22Rv1 (cell line): ENCODE data around the gene CPSF4.

Experiments used
- ZFX ChIP-seq: fragments of 450-650 bp; IDR thresholded peaks from 2 replicates; pipeline ENCODE4 v1.6.1; 2017; ENCODE audit warnings: antibody characterized with exemption, borderline replicate concordance
- TF ChIP-seq, protein P1 (sequence below): fragments of 450-650 bp; IDR thresholded peaks from 2 replicates; pipeline ENCODE4 v1.5.1; 2017; ENCODE audit warnings: mild to moderate bottlenecking

DNA sequence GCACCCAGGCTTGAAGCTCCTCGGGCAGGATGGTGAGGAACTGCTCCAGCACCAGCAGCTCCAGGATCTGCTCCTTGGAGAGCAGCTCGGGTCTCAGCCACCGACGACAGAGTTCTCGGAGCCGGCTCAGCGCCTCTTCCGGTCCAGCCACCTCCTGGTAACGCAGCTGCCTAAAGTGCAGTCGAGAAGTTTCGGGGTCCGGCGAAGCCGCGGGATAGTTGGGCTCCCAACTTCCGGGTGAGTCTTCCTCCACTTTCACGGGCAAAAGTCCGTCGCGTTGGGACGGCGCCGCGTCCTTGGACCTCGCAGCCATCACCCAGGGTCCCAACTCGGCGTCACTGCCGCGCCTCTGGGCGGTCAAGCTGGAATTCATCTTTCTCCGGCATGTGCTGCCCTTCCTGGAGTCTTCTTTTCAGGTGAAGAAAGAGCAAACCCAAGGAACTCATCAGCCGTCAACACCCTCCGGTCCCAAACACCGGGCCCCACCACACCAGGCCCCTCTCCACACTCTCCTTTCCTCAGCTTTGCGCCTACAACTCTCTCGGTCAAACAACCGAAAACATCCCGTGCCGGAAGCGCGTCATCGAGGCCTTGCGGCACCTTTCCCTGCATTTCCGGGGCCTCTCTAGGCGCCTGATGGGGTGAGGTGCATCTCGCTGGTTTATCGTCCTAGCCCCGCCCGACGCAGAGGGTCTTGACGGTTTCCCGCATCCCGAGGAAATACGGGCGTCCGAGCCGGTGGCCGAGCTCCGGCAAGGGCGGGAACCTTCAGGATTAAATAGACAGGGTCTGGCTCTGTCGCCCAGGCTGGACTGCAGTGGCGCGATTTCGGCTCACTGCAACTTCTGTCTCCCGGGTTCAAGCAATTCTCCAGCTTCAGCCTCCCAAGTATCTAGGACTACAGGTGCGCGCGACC, 61.2 kb downstream of the CPSF4 start, which contains the start of gene ZNF394:
- TF ChIP-seq, protein P1, sequence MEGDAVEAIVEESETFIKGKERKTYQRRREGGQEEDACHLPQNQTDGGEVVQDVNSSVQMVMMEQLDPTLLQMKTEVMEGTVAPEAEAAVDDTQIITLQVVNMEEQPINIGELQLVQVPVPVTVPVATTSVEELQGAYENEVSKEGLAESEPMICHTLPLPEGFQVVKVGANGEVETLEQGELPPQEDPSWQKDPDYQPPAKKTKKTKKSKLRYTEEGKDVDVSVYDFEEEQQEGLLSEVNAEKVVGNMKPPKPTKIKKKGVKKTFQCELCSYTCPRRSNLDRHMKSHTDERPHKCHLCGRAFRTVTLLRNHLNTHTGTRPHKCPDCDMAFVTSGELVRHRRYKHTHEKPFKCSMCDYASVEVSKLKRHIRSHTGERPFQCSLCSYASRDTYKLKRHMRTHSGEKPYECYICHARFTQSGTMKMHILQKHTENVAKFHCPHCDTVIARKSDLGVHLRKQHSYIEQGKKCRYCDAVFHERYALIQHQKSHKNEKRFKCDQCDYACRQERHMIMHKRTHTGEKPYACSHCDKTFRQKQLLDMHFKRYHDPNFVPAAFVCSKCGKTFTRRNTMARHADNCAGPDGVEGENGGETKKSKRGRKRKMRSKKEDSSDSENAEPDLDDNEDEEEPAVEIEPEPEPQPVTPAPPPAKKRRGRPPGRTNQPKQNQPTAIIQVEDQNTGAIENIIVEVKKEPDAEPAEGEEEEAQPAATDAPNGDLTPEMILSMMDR: peak; percentile 11; the same call in 1 of the 2 replicates
- no peak for TF ChIP-seq ZFX
